ENCODE results near the gene SPCS3.

DNA sequence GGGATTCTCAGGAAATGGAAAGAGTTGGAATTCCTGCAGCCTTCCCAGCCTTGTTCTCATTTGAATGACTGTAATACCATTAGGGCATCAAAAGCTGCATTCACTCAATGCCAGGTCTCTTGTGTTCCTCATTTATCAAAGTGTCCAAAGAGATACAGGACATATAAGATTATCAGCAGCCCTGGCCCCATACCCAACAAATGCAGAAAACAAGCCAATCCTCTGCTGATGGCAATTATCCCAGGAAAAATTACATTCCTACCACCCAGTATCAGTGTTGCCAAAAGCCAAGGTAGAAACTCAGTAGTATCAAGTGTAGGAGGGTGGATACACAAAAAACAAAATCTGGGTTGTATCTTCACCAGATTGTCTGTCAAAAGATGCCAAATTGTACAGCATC lies 32.2 kb upstream of the SPCS3 start:
- TF ChIP-seq, protein P1, sequence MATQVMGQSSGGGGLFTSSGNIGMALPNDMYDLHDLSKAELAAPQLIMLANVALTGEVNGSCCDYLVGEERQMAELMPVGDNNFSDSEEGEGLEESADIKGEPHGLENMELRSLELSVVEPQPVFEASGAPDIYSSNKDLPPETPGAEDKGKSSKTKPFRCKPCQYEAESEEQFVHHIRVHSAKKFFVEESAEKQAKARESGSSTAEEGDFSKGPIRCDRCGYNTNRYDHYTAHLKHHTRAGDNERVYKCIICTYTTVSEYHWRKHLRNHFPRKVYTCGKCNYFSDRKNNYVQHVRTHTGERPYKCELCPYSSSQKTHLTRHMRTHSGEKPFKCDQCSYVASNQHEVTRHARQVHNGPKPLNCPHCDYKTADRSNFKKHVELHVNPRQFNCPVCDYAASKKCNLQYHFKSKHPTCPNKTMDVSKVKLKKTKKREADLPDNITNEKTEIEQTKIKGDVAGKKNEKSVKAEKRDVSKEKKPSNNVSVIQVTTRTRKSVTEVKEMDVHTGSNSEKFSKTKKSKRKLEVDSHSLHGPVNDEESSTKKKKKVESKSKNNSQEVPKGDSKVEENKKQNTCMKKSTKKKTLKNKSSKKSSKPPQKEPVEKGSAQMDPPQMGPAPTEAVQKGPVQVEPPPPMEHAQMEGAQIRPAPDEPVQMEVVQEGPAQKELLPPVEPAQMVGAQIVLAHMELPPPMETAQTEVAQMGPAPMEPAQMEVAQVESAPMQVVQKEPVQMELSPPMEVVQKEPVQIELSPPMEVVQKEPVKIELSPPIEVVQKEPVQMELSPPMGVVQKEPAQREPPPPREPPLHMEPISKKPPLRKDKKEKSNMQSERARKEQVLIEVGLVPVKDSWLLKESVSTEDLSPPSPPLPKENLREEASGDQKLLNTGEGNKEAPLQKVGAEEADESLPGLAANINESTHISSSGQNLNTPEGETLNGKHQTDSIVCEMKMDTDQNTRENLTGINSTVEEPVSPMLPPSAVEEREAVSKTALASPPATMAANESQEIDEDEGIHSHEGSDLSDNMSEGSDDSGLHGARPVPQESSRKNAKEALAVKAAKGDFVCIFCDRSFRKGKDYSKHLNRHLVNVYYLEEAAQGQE (IDR thresholded peaks at IDR 0.05; ENCODE audit: insufficient read depth in 1 of 2, low read depth in 2 of 2, low read length in 2 of 2): no peak
- no peak for TF ChIP-seq POLR2AphosphoS5 (IDR thresholded peaks at IDR 0.05; ENCODE audit: low read depth, low read length)
- TF ChIP-seq TAF1 (IDR thresholded peaks at IDR 0.05; ENCODE audit: borderline replicate concordance, insufficient read depth, low read length): no peak
